ENCODE measurements around the gene DMBT1.
"Not testable (repeated sequence)": the region's sequence is repeated elsewhere in the genome, so short reads cannot be mapped to it uniquely, and the experiment has no call there.

Gene DMBT1

DNA sequence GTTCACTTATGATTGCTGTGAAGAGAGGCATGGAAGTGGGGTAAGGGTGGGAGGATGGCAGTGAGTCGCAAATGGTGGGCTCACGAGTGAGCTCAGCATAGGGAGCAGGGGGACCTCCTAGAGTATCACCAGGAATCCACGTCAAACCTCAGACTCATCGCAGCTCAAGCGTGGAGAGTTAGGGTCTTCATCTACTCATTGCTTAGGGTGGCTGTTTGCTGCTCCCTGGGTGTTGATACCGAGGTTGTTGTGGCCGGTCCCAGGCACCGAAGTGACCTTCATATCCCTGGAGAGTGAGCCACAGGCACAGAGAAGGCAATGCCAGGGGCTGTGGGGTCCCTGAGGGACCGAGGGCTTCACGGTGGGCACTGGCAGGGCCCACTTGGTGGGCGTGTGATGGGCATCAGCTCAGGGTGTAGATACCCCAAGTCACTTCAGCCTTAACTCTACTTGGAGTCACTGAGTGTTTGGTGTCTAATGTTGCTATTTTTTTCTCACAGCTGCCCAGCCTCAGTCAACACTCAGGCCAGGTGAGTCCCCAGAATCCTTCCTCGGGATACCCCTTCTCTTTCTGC, 16.8 kb downstream of the DMBT1 start:
- DNase-seq (ENCODE audit: low read depth in 2 of 2), result no peak

- DNase-seq (ENCODE audit: low read depth in 2 of 2), result not testable (repeated sequence)
These were observed 25.5 kb downstream of the DMBT1 start for GRCh38 chr10:122586070-122586469.

DNA sequence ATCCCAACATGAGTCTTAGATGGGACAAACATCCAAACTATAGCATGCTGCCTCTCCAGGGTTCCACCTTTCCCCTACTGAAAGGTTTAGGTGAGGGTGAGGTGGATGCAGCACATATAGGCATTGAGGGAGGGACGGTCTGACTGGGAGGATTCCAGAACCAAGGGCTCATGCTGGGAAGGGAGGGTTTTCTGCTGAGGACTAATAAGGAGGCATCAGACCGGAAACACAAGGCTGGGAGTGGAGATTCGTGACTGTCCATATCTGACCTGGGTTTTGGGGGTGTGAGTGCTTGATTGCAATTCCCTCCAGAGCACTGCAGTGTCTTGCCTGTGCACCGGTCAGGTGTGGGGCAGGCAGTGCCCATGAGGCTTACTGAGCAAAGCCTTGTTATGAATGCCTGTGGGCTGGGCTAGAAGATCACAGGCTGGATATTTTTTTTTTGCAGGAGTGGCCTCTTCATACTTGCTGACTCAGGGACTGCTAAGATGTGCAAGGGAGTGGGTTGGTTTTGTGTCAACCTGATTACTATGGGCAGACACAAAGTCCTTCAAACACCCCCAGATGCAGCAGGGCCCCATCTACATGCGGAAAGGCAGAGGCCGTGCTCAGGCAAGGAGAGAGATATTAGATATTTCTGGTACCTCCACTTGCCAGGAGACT, 26.7 kb downstream of the DMBT1 start:
- DNase-seq (ENCODE audit: low read depth in 2 of 2), result no peak

DNA sequence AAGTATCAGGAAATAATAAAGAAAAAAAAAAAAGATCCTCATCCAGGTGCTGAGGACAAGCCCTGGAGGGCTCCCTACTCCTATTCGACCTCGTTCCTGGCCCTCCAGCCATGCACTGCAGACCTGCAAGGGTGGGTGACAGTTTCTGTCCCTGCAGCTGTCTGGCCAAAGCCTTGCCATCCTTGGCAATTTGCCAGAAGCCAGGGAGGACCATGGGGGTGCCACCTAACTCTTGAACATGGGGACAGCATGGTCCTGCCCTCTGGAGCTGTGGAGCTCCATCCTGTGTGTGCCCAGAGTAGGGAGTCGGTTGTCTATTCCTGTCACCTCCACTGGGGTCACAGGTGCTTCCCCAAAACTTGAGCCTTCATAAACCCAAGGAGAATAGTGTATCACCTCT, 27.8 kb downstream of the DMBT1 start:
- no peak for DNase-seq (ENCODE audit: low read depth in 2 of 2)

GRCh38 chr10:122590153-122590552, 29.6 kb downstream of the DMBT1 start:
- DNase-seq (ENCODE audit: low read depth in 2 of 2), result no peak

GRCh38 chr10:122591736-122592135, 31.2 kb downstream of the DMBT1 start:
- DNase-seq (ENCODE audit: low read depth in 2 of 2), result no peak

DNA sequence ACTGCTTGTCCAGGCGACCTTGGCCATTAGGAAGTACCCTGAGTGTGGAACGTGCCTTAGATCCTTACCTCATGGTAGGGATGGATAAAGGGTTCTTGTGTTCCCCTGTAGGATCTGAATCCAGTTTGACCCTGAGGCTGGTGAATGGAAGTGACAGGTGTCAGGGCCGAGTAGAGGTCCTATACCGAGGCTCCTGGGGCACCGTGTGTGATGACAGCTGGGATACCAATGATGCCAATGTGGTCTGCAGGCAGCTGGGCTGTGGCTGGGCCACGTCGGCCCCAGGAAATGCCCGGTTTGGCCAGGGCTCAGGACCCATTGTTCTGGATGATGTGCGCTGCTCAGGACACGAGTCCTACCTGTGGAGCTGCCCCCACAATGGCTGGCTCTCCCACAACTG, 31.6 kb downstream of the DMBT1 start:
- DNase-seq (ENCODE audit: low read depth in 2 of 2), result no peak

GRCh38 chr10:122617476-122618270, 57.1 kb downstream of the DMBT1 start:
- DNase-seq (ENCODE audit: low read depth in 2 of 2), result no peak

DNA sequence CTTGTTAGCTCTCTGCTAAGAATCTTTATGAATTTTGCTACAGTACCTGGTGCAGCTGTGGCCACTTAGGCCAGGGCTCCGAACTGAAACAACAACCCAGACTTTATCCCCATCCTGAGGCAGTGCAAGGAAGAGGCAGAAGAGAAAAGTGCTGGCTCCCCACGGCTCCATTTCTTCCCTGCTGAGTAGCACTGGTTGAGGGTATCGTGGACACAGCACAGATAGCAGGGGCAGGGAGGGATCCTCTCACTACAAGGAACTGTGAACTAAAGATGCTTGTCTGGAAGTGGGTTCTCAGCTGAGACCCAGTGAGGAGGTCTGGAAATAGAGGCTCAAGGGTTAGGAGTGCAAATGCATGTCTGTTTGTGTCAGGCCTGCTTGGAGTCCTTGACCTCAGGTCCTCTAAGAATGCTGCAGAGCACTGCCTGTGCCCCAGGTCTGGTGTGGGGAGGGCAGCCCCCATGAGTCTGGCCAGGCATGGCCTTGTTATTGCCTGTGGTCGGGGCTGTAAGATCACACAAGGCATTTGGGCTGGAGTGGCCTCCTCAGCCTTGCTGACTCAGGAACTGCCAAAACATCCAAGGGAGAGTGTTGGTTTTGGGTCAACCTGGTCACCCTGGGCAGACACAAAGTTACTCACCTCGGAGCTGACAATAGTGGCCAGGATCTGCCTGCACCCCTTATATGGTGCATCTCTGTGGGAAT, 58.1 kb downstream of the DMBT1 start:
- DNase-seq (ENCODE audit: low read depth in 2 of 2), result no peak

GRCh38 chr10:122620961-122621360, 60.4 kb downstream of the DMBT1 start:
- not testable (repeated sequence) for DNase-seq (ENCODE audit: low read depth in 2 of 2)

GRCh38 chr10:122624546-122624945, 64.0 kb downstream of the DMBT1 start:
- no peak for DNase-seq (ENCODE audit: low read depth in 2 of 2)

- DNase-seq (ENCODE audit: low read depth in 2 of 2), result no peak
These were observed 70.0 kb downstream of the DMBT1 start for GRCh38 chr10:122630526-122630925.

GRCh38 chr10:122632031-122632430, 71.5 kb downstream of the DMBT1 start:
- DNase-seq (ENCODE audit: low read depth in 2 of 2), result no peak

- DNase-seq (ENCODE audit: low read depth in 2 of 2), result no peak
These were observed 72.0 kb downstream of the DMBT1 start for GRCh38 chr10:122632576-122632975.

GRCh38 chr10:122636953-122637352, 76.4 kb downstream of the DMBT1 start:
- DNase-seq (ENCODE audit: low read depth in 2 of 2), result no peak

DNA sequence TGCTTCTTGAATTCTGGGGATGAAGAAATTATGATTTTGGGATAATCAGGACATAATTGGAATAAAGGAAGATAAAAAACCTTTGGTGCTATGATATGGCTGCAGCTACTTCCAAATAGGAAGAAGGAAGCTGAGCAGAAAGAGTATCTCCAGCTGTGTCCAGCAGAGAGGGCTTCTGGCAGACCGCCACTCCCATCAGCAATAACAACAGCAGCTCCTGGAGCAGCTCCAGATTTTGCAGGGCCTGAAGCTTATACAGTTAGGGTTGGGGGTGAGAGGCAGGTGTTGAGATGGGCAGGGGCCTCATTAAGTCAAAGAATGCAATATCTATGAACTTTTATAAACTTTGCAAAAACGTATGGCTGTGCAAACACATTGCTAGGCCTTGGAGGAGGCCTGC, 76.8 kb downstream of the DMBT1 start:
- no peak for DNase-seq (ENCODE audit: low read depth in 2 of 2)

- no peak for DNase-seq (ENCODE audit: low read depth in 2 of 2)
These were observed 77.6 kb downstream of the DMBT1 start for GRCh38 chr10:122638106-122638505.

DNA sequence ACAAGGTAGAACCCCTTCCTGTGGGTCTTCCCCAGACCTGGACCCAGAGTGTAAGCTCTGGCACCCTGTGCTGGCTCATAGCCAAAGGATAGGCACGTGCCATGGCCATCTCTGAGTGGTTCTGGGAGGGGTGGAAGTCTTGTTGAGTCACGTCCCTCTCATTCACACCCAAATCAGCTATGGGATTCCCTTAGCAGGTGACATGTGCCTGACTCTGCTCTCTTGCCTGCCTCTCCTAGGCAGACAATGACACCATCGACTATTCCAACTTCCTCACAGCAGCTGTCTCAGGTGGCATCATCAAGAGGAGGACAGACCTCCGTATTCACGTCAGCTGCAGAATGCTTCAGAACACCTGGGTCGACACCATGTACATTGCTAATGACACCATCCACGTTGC, 79.2 kb downstream of the DMBT1 start:
- no peak for DNase-seq (ENCODE audit: low read depth in 2 of 2)

DNA sequence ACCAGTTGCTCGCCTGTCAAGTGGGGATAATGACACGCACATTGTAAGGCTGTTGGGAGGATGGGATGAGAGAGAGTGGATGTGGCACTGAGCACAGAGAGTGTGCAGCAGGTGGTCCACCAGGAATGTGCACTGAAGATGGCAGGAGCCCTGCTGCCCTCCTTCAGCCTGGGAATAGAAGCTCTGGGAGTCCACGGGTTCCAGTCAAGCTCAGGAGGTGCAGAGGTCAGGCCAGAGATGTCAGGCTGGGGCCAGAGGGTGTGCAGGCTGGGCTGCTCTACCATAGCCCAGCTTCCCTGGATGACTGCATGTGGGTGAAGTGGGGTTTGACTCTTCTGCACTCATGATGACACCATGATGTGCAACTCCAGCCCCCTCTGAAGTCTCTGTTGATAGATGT, 80.4 kb downstream of the DMBT1 start:
- DNase-seq (ENCODE audit: low read depth in 2 of 2), result no peak

DNA sequence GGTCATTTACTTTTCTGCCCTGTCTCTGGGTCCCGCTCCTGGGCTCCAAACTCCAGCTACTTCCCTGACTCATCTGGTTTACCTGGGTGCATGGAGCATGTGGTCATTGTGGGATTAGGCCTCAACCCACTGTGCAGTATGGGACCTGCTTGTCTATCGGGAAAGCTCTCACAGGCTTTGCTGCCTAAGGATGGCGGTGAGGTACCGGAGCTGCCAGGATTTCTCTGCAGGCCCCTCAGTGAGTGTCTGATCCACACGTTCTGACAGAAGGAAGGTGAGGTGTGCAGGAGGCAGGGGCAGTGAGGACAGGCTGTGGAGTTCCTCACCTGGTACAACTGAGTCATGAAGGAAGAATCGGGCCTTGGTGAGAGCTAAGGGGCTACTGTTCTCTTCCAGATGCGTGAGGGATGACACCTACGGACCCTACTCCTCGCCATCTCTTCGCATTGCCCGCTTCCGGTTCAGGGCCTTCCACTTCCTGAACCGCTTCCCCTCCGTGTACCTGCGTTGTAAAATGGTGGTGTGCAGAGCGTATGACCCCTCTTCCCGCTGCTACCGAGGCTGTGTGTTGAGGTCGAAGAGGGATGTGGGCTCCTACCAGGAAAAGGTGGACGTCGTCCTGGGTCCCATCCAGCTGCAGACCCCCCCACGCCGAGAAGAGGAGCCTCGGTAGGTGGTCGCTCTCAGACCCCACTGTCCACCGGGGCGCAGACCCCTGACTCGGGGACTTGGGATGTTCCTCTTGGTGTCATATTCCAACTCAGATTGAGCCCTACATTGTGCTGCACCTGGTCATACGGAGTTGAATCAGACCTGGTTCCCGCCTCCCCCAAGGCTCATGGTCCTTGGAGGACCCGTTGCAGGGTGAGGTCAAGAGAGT, 82.4 kb downstream of the DMBT1 start:
- no peak for DNase-seq (ENCODE audit: low read depth in 2 of 2)

DNA sequence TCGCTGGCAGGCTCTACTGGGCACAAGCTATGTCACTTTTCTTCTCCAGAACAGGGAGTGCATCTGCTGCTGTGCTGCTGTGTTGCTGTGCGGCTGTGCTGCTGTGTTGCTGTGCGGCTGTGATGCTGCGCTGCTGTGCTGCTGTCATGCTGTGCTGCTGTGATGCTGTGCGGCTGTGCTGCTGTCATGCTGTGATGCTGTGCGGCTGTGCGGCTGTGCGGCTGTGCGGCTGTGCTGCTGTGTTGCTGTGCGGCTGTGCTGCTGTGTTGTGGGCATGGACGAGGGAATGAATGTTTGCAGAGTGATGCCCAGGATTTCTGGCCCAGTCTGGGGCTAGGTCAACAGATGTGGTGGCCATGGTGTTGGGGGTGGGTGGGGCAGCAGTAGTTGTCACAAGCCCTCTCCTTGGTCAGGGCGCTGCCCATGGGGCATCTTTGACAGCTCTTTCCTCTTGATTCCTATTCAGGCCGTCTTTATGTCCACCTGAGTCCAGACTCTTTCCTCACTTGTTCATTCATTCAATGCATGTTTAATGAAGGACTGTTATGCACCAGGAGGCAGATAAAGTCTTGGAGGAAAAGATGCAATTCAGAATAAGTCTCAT, 83.5 kb downstream of the DMBT1 start:
- no peak for DNase-seq (ENCODE audit: low read depth in 2 of 2)

Data from fibroblast of skin of left quadriceps (primary cell).